Stomach (tissue), 9 donors: ENCODE data around the gene NPTN. TPM values are rescaled to one million over a fixed set of nuclear protein-coding genes. Genes with fewer than 3 reads are reported as not detected.

Experiments
- DNase-seq, 2 donors: peaks; one replicate each; pipeline versions ENCODE4 v3.0.0 to v3.0.0-alpha.2; 2013 to 2019
- H3K27ac ChIP-seq, 5 donors: fragments of 200-600 bp in 4 of 5; sonication (generic) in 4 of 5; one replicate each; pipeline ENCODE4 v1.5.1; 2013 to 2019; ENCODE audit warnings: mild to moderate bottlenecking in 1 of 5, moderate library complexity in 1 of 5
- H3K27me3 ChIP-seq, 3 donors: fragments of 200-600 bp; sonication (generic); one replicate each; pipeline ENCODE4 v1.5.1; 2017 to 2019; ENCODE audit warnings: mixed run types in 1 of 3
- H3K36me3 ChIP-seq, 4 donors: fragments of 200-600 bp; sonication (generic); 1 replicate in 3 of 4; 2 replicates in 1 of 4; pipeline ENCODE4 v1.5.1; 2016 to 2019
- H3K4me1 ChIP-seq, 4 donors: fragments of 200-600 bp; sonication (generic); one replicate each; pipeline ENCODE4 v1.5.1; 2016 to 2019
- H3K4me3 ChIP-seq, 4 donors: fragments of 200-600 bp; sonication (generic) in 3 of 4; one replicate each; pipeline ENCODE4 v1.5.1; 2016 to 2019; ENCODE audit warnings: mild to moderate bottlenecking in 1 of 4
- H3K9me3 ChIP-seq, 4 donors: fragments of 200-600 bp; sonication (generic); one replicate each; pipeline ENCODE4 v1.5.1; 2016 to 2019
- CTCF ChIP-seq, 7 experiments: fragments of 450-650 bp in 4 of 7; fragments of 200-600 bp in 3 of 7; sonication (generic) in 3 of 7; IDR thresholded peaks; one replicate each; pipeline ENCODE4 v1.5.1; 2016 to 2019; ENCODE audit warnings: antibody characterized with exemption in 7 of 7, control low read depth in 2 of 7, mild to moderate bottlenecking in 1 of 7
- EP300 ChIP-seq: sonication (generic); formaldehyde crosslinking; IDR thresholded peaks from one replicate; pipeline ENCODE4 v1.6.1; 2017; ENCODE audit warnings: antibody characterized with exemption
- POLR2A ChIP-seq, 4 donors: fragments of 450-650 bp; IDR thresholded peaks; one replicate each; pipeline ENCODE4 v1.6.1; 2016; ENCODE audit warnings: antibody characterized with exemption in 4 of 4, control low read depth in 2 of 4, mild to moderate bottlenecking in 1 of 4, moderate library complexity in 1 of 4
- POLR2AphosphoS5 ChIP-seq, 3 donors: sonication (generic); formaldehyde crosslinking; IDR thresholded peaks; one replicate each; pipeline ENCODE4 v1.6.1; 2016; ENCODE audit warnings: antibody characterized with exemption in 3 of 3
- WGBS, 5 donors: extraction: QIAGEN DNeasy Blood & Tissue Kit in 3 of 5; methylation state at CpG; one replicate each; pipeline versions ENCODE4 v1.1.5 to v1.1.7; 2013 to 2018; 5-methylcytosine and 5-hydroxymethylcytosine counted together
- intact Hi-C: fragments of 100-400 bp; cut with DNase I; formaldehyde crosslinking; loops from one replicate; pipeline ENCODE4 v1.15.1; 2023; ENCODE audit warnings: low total_unique reads
- polyA plus RNA-seq, 3 donors: library from polyadenylated mRNA; stranded (reverse); fragments of 200-250 nt; gene quantifications; one replicate each; pipeline ENCODE4 v1.2.3, GENCODE V29; 2013
- total RNA-seq, 5 donors: library from RNA; depleted of rRNA; stranded (reverse); fragments of >200 nt; gene quantifications; one replicate each; pipeline versions ENCODE4 v1.1.0 to v1.2.3, GENCODE V29; 2014 to 2016
- donor health status: healthy with polysubstance abuse.
- donor health status: Bipolar disorder and iron deficiency.
- donor health status: healthy.

The NPTN gene
- total and polyA plus RNA-seq, 8 donors, result 41.4 to 228 (median 96.2) TPM

- Histone ChIP-seq H3K27ac (no peak overlapping the region), H3K4me1 (peaks cover 18 to 32% (median 29%) of the 10 kb centered on the region in 4 donors), H3K36me3 (no peaks in the 10 kb centered on the region), H3K27me3 (peaks cover 0 to 13% (median 0%) of the 10 kb centered on the region in 3 donors), H3K4me3 (no peak overlapping the region), H3K9me3 (no peaks in the 10 kb centered on the region)
- TF ChIP-seq POLR2AphosphoS5 (IDR thresholded peaks at IDR 0.05) (no peak), EP300 (no peak), POLR2A (IDR thresholded peaks at IDR 0.05) (no peak), CTCF (IDR thresholded peaks at IDR 0.05) (no peak)
- no peak for DNase-seq
- intact Hi-C loops, result no loop called here
- 61 to 73% (median 68%) methylated on average over 3 of the region's 3 CpGs for WGBS, 5 donors
These were observed 47.9 kb upstream of the NPTN start for GRCh38 chr15:73681063-73681462.

- Histone ChIP-seq H3K4me1 (peaks cover 13 to 27% (median 24%) of the 10 kb centered on the region in 4 donors), H3K36me3 (no peaks in the 10 kb centered on the region), H3K27ac (no peak overlapping the region), H3K27me3 (peaks cover 0 to 13% (median 0%) of the 10 kb centered on the region in 3 donors), H3K9me3 (no peaks in the 10 kb centered on the region), H3K4me3 (no peak overlapping the region)
- TF ChIP-seq CTCF (IDR thresholded peaks at IDR 0.05) (no peak), POLR2A (IDR thresholded peaks at IDR 0.05) (no peak), POLR2AphosphoS5 (IDR thresholded peaks at IDR 0.05) (no peak), EP300 (no peak)
- 87 to 94% (median 89%) methylated on average over 2 of the region's 2 CpGs for whole genome bisulfite sequencing, 5 donors
- intact Hi-C loops, result no loop called here
- no peak for DNase-seq
These were observed 47.4 kb upstream of the NPTN start for GRCh38 chr15:73680549-73680948.

- TF ChIP-seq POLR2A (IDR thresholded peaks at IDR 0.05), result no peak
- no peak for TF ChIP-seq CTCF (IDR thresholded peaks at IDR 0.05)
- no peak for TF ChIP-seq EP300
- no peak for TF ChIP-seq POLR2AphosphoS5 (IDR thresholded peaks at IDR 0.05)
- no peaks in the 10 kb centered on the region for H3K9me3 ChIP-seq
- intact Hi-C loops, result no loop called here
- 94 to 97% (median 96%) methylated on average over 6 of the region's 6 CpGs for WGBS, 5 donors
- peaks cover 0 to 11% (median 0%) of the 10 kb centered on the region in 3 donors for H3K27me3 ChIP-seq
- H3K36me3 ChIP-seq, result no peaks in the 10 kb centered on the region
- no peak overlapping the region for H3K4me3 ChIP-seq
- DNase-seq, result no peak
- H3K4me1 ChIP-seq, result peaks cover 8 to 21% (median 18%) of the 10 kb centered on the region in 4 donors
- H3K27ac ChIP-seq, result no peak overlapping the region
These were observed 46.8 kb upstream of the NPTN start for GRCh38 chr15:73679964-73680363.

GRCh38 chr15:73679180-73679579 is 46.0 kb upstream of the NPTN start:
- 73 to 89% (median 79%) methylated on average over 3 of the region's 3 CpGs for WGBS, 5 donors
- Histone ChIP-seq H3K4me3 (no peak overlapping the region), H3K9me3 (no peaks in the 10 kb centered on the region), H3K4me1 (peaks cover 8 to 17% (median 11%) of the 10 kb centered on the region in 4 donors), H3K27ac (no peak overlapping the region), H3K27me3 (peaks cover 0 to 3% (median 0%) of the 10 kb centered on the region in 3 donors), H3K36me3 (no peaks in the 10 kb centered on the region)
- no peak for DNase-seq
- intact Hi-C loops, result no loop called here
- TF ChIP-seq CTCF (IDR thresholded peaks at IDR 0.05) (no peak), POLR2AphosphoS5 (IDR thresholded peaks at IDR 0.05) (no peak), EP300 (no peak), POLR2A (IDR thresholded peaks at IDR 0.05) (no peak)
